GM23248 (cell line): ENCODE results near the gene DPYD.

Experiments used
- EZH2 ChIP-seq: fragments of 200-600 bp; sonication (generic); IDR thresholded peaks from 2 replicates; pipeline ENCODE4 v1.6.1; 2018; ENCODE audit warnings: antibody characterized with exemption, mild to moderate bottlenecking; ENCODE audit not compliant: insufficient read depth, poor library complexity, severe bottlenecking
- EZH2phosphoT487 ChIP-seq: fragments of 200-600 bp; sonication (generic); IDR thresholded peaks from 2 replicates; pipeline ENCODE4 v1.6.1; 2018; ENCODE audit warnings: antibody characterized with exemption, moderate library complexity, mild to moderate bottlenecking, low read depth; ENCODE audit not compliant: insufficient read depth

DNA sequence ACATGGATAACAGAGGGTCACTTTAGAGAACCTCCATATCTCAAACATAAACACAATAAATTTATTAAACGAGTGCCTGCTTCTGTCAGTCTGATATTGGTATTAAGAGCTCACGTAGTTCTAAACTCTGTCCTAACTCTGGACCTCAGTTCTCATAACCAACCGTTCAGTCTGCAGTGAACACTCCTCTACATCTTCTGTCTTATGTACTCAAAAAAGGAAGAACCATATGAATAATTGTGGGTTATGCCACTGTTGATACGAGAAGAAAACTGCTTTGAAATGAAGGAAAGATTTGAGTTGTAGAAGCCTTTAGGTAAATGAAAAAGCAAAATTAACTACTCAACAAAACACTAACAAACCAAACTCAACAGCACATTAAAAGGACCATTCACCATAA is 53.7 kb downstream of the DPYD start:
- TF ChIP-seq EZH2phosphoT487, result no peak
- TF ChIP-seq EZH2, result no peak
